ENCODE results near the gene JUP. TPM values are rescaled to one million over a fixed set of nuclear protein-coding genes. Genes with fewer than 3 reads are reported as not detected.

Gene JUP
- total RNA-seq, 2 experiments from 2014 or later = 0.35 to 0.45 TPM

DNA sequence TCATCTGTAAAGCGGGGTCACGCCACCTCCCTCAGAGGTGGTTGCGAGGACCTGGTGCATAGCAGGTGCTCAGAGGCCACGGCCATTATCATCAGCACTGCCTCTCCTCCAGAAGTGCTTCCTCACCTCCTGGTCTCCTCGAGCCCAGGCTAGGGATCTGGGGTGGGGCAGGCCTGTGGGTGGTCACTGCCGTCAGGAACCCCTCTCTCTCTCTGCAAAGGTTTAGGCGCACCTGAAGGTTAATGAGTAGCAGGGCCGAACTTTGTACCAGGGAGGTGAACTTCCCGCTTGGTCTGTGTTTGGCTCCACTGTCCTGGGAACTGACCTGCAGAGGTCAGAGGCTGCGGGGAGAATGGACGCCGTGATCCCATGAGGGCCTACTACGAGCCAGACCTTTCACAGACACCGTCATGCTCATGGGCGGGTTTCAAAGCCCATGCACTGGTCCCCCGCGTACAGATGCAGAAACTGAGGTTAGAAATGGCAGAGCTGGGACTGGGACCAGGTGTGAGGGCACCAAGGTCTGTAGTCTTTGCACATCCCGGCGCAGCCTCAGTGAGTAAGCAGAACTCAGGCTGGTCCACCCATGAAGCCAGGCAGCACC lies 13.8 kb downstream of the JUP start:
- CTCF ChIA-PET = no interaction called here
- H3K27me3 Mint-ChIP-seq = no peaks in the 10 kb centered on the region
- no peaks in the 10 kb centered on the region for H3K36me3 Mint-ChIP-seq (ENCODE audit: low read depth)
- no peaks in the 10 kb centered on the region for H3K9me3 Mint-ChIP-seq
- POLR2A ChIA-PET = no interaction called here
- H3K4me3 Mint-ChIP-seq = no peak overlapping the region
- DNase-seq = no peak
- H3K27ac Mint-ChIP-seq = no peak overlapping the region
- H3K4me1 Mint-ChIP-seq = no peaks in the 10 kb centered on the region

GRCh38 chr17:41772218-41772585 lies 14.3 kb downstream of the JUP start:
- Mint-ChIP-seq H3K27me3 (no peaks in the 10 kb centered on the region), H3K4me3 (no peak overlapping the region), H3K27ac (no peak overlapping the region), H3K4me1 (no peaks in the 10 kb centered on the region), H3K9me3 (no peaks in the 10 kb centered on the region), H3K36me3 (ENCODE audit: low read depth) (no peaks in the 10 kb centered on the region)
- CTCF ChIA-PET = no interaction called here
- POLR2A ChIA-PET = no interaction called here
- no peak for DNase-seq

GRCh38 chr17:41771389-41772206 lies 14.9 kb downstream of the JUP start:
- DNase-seq = no peak
- POLR2A ChIA-PET = no interaction called here
- Mint-ChIP-seq H3K9me3 (no peaks in the 10 kb centered on the region), H3K4me1 (no peaks in the 10 kb centered on the region), H3K27me3 (no peaks in the 10 kb centered on the region), H3K27ac (no peak overlapping the region), H3K36me3 (ENCODE audit: low read depth) (no peaks in the 10 kb centered on the region), H3K4me3 (no peak overlapping the region)
- CTCF ChIA-PET = interaction anchor here (0.6 kb wide), 1 partner anchor 178 kb away, joined by 3 read pairs; no protein-coding TSS in a partner anchor

GRCh38 chr17:41769985-41770384 lies 16.5 kb downstream of the JUP start:
- H3K27me3 Mint-ChIP-seq = no peaks in the 10 kb centered on the region
- POLR2A ChIA-PET = no interaction called here
- H3K4me1 Mint-ChIP-seq = no peaks in the 10 kb centered on the region
- CTCF ChIA-PET = no interaction called here
- no peak for DNase-seq
- H3K9me3 Mint-ChIP-seq = no peaks in the 10 kb centered on the region
- H3K36me3 Mint-ChIP-seq (ENCODE audit: low read depth) = no peaks in the 10 kb centered on the region
- H3K4me3 Mint-ChIP-seq = no peak overlapping the region
- no peak overlapping the region for H3K27ac Mint-ChIP-seq

- DNase-seq = no peak
- no peaks in the 10 kb centered on the region for H3K4me1 Mint-ChIP-seq
- no peaks in the 10 kb centered on the region for H3K9me3 Mint-ChIP-seq
- no peak overlapping the region for H3K4me3 Mint-ChIP-seq
- CTCF ChIA-PET = no interaction called here
- POLR2A ChIA-PET = no interaction called here
- no peaks in the 10 kb centered on the region for H3K27me3 Mint-ChIP-seq
- no peak overlapping the region for H3K27ac Mint-ChIP-seq
- no peaks in the 10 kb centered on the region for H3K36me3 Mint-ChIP-seq (ENCODE audit: low read depth)
These were observed 17.1 kb downstream of the JUP start for GRCh38 chr17:41769346-41769862.

DNA sequence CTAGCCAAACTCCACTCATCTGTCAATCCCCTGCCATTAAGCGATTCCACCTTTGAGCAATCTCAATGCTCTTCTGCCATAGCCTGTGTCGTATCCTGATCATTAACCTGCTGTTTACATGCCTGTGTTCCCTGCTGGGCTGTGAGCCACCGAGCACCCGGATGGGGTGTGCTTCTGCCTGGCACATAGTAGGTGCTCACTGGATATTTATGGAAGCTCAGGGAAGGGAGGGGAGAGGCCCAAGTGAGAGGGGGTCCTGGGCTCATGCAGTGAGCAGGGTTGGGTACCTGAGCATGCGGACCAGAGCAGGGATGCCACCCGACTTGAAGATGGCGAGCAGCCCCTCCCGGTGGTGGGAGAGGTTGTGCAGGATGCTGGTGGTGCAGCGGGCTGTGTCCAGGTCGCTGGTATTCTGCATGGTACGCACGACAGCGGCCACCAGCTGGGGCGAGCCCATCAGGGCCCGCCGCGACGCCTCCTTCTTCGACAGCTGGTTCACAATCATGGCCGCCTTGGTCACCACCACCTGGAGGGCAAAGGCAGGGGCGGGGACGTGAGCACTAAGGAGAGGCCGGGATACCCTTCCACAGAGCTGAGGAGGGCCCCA lies 17.7 kb downstream of the JUP start:
- Mint-ChIP-seq H3K36me3 (ENCODE audit: low read depth) (no peaks in the 10 kb centered on the region), H3K4me3 (no peak overlapping the region), H3K4me1 (no peaks in the 10 kb centered on the region), H3K9me3 (no peaks in the 10 kb centered on the region), H3K27me3 (no peaks in the 10 kb centered on the region), H3K27ac (no peak overlapping the region)
- no peak for DNase-seq
- POLR2A ChIA-PET = no interaction called here
- CTCF ChIA-PET = no interaction called here

- H3K27me3 Mint-ChIP-seq = no peaks in the 10 kb centered on the region
These were observed 19.0 kb downstream of the JUP start for GRCh38 chr17:41767324-41768042.

GRCh38 chr17:41766135-41766534 lies 20.4 kb downstream of the JUP start:
- no peak overlapping the region for H3K4me3 Mint-ChIP-seq
- H3K27me3 Mint-ChIP-seq = no peaks in the 10 kb centered on the region
- H3K36me3 Mint-ChIP-seq (ENCODE audit: low read depth) = no peaks in the 10 kb centered on the region
- H3K9me3 Mint-ChIP-seq = no peaks in the 10 kb centered on the region
- ChIA-PET POLR2A (no interaction called here), CTCF (interaction anchor here (0.7 kb wide), 1 partner anchor 301 kb away, joined by 3 read pairs; no protein-coding TSS in a partner anchor)
- H3K4me1 Mint-ChIP-seq = no peaks in the 10 kb centered on the region
- DNase-seq = no peak
- H3K27ac Mint-ChIP-seq = no peak overlapping the region

More at GRCh38 chr17:41767324-41768042, 19.0 kb downstream of the JUP start:
- H3K4me3 Mint-ChIP-seq = no peak overlapping the region
- no peaks in the 10 kb centered on the region for H3K36me3 Mint-ChIP-seq (ENCODE audit: low read depth)
- no peaks in the 10 kb centered on the region for H3K4me1 Mint-ChIP-seq
- no peak overlapping the region for H3K27ac Mint-ChIP-seq
- no peak for DNase-seq
- ChIA-PET POLR2A (no interaction called here), CTCF (no interaction called here)
- H3K9me3 Mint-ChIP-seq = no peaks in the 10 kb centered on the region

- H3K4me3 Mint-ChIP-seq = no peak overlapping the region
- H3K27ac Mint-ChIP-seq = no peak overlapping the region
- POLR2A ChIA-PET = no interaction called here
- CTCF ChIA-PET = no interaction called here
- no peaks in the 10 kb centered on the region for H3K27me3 Mint-ChIP-seq
- no peaks in the 10 kb centered on the region for H3K36me3 Mint-ChIP-seq (ENCODE audit: low read depth)
- H3K9me3 Mint-ChIP-seq = no peaks in the 10 kb centered on the region
- H3K4me1 Mint-ChIP-seq = no peaks in the 10 kb centered on the region
- DNase-seq = no peak
These were observed 23.2 kb downstream of the JUP start for GRCh38 chr17:41763327-41763726.

DNA sequence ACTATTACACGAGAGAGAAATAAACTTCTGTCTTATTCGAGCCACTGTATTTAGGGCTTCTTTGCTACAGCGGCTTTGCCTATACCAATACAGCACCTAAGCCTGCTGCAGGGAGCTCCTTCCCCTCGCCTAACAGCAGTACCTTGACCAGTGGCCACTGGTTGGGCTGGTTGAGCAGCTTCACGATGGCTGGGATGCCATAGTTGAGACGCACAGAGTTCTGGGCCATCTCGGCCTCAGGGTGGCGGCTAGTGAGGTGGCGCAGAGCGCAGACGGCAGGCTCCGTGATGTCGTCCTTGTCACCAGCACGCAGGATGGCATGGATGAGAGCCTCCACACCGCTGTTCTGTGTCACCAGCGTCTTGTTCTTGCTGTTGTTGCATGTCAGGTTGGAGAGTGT lies 23.7 kb downstream of the JUP start:
- Mint-ChIP-seq H3K4me1 (no peaks in the 10 kb centered on the region), H3K27ac (no peak overlapping the region), H3K36me3 (ENCODE audit: low read depth) (no peaks in the 10 kb centered on the region), H3K27me3 (no peaks in the 10 kb centered on the region), H3K4me3 (no peak overlapping the region), H3K9me3 (no peaks in the 10 kb centered on the region)
- DNase-seq = no peak
- CTCF ChIA-PET = no interaction called here
- POLR2A ChIA-PET = no interaction called here

- no peaks in the 10 kb centered on the region for H3K27me3 Mint-ChIP-seq
- ChIA-PET CTCF (interaction anchor here (0.6 kb wide), 1 partner anchor 16 kb away, joined by 3 read pairs; no protein-coding TSS in a partner anchor), POLR2A (no interaction called here)
- no peaks in the 10 kb centered on the region for H3K36me3 Mint-ChIP-seq (ENCODE audit: low read depth)
- H3K27ac Mint-ChIP-seq = no peak overlapping the region
- no peaks in the 10 kb centered on the region for H3K9me3 Mint-ChIP-seq
- H3K4me1 Mint-ChIP-seq = no peaks in the 10 kb centered on the region
- DNase-seq = no peak
- H3K4me3 Mint-ChIP-seq = no peak overlapping the region
These were observed 24.1 kb downstream of the JUP start for GRCh38 chr17:41762391-41762790.

GRCh38 chr17:41760878-41761277 lies 25.6 kb downstream of the JUP start:
- DNase-seq = no peak
- Mint-ChIP-seq H3K4me1 (no peaks in the 10 kb centered on the region), H3K4me3 (no peak overlapping the region), H3K9me3 (no peaks in the 10 kb centered on the region), H3K27me3 (no peaks in the 10 kb centered on the region), H3K27ac (no peak overlapping the region), H3K36me3 (ENCODE audit: low read depth) (no peaks in the 10 kb centered on the region)
- CTCF ChIA-PET = no interaction called here
- POLR2A ChIA-PET = no interaction called here

- Mint-ChIP-seq H3K4me1 (no peaks in the 10 kb centered on the region), H3K36me3 (ENCODE audit: low read depth) (no peaks in the 10 kb centered on the region), H3K27ac (no peak overlapping the region), H3K9me3 (no peaks in the 10 kb centered on the region), H3K4me3 (no peak overlapping the region), H3K27me3 (no peaks in the 10 kb centered on the region)
- ChIA-PET CTCF (no interaction called here), POLR2A (no interaction called here)
- no peak for DNase-seq
These were observed 27.9 kb downstream of the JUP start for GRCh38 chr17:41758601-41759000.
